Measurements from ENCODE around the gene GLB1L2.
"Not testable (repeated sequence)": the region's sequence is repeated elsewhere in the genome, so short reads cannot be mapped to it uniquely, and the experiment has no call there.

The GLB1L2 gene

GRCh38 chr11:134322553-134322952 lies 9.2 kb upstream of the GLB1L2 start:
- no peak for DNase-seq (ENCODE audit: low spot score)

DNA sequence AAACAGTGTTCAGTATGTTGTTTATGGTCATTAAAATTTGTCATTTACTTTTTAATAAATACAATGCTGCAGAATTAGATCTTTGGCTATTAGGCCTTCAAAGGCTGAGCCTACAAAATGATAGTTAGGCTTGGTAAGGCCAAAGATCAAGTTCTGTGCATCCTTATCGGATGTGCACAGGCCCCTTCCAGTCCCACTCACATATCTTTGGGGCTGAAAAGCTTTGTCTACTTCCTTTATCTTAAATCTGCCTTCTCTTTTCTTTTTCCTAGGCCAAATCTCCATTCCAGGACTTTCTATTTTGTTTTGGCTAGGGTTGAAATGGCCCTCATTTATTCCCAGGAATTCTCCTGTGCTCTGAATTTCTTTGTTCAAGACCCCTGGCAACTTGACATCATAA lies 3.4 kb upstream of the GLB1L2 start:
- no peak for DNase-seq (ENCODE audit: low spot score)

- DNase-seq (ENCODE audit: low spot score): no peak
These were observed 1.0 kb upstream of the GLB1L2 start for GRCh38 chr11:134330611-134331353.

GRCh38 chr11:134332189-134332631 lies 422 bp downstream of the GLB1L2 start:
- DNase-seq (ENCODE audit: low spot score): no peak

GRCh38 chr11:134332782-134333181 lies 994 bp downstream of the GLB1L2 start:
- no peak for DNase-seq (ENCODE audit: low spot score)

GRCh38 chr11:134333312-134333711 lies 1.5 kb downstream of the GLB1L2 start:
- DNase-seq (ENCODE audit: low spot score): no peak

- no peak for DNase-seq (ENCODE audit: low spot score)
These were observed 2.2 kb downstream of the GLB1L2 start for GRCh38 chr11:134333946-134334345.

- DNase-seq (ENCODE audit: low spot score): no peak
These were observed 3.2 kb downstream of the GLB1L2 start for GRCh38 chr11:134334796-134335571.

DNA sequence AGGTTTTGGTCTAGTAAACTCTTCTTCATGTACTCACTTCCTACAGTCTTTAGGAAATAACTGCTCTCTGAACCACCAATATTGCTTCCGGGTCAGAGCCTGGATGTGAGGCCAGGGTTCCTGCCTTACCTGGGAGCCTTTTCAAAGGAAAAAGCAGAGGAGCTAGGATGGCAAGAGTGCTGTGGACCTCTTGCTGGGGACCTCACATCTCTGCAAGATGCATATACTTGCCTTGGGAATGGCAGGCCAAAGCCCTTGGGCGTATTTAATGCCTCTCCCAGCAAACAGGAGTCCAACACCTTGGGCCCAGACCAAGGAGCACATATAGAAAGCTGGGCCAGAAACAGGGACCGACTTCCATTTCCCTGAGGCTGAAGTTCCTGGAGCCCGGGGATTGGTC lies 5.3 kb downstream of the GLB1L2 start:
- DNase-seq (ENCODE audit: low spot score): no peak

DNA sequence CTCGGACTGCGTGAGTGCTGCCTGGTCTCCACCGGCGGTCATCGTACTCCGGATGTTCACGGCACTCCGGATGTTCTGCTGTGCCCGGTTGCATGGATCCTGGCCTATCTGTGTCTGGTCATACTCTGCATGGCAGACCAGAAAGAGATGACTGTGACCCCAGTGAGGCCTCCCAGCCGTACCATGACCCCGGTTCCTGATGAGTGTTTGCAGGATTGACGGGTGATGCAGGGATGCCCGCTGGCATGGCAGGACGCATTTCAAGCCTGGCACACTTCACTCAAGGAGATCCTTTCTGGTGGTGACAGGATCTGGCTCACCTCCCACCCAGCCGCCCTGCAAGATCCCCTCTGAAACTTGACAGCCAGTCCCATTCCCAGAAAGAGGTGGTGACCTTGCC lies 6.3 kb downstream of the GLB1L2 start:
- no peak for DNase-seq (ENCODE audit: low spot score)

DNA sequence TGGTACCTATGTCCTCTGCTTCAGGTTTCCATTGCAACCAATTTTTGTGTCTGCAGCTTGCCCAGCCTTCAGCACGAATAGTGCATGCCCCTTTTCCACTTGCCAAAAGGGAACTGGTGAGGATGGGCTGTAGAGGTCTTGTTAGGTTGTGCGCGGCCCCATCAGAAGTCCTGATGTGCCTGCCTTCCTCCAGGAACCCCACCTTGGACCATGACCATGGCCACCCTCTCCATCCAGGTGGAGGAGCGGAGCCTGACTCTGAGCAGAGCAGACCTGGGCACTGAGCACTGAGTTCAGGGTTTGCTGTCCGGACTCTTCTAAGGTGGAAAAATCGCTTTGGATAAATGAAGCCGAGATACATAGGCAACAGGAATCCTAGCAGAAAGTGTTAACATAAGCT lies 6.9 kb downstream of the GLB1L2 start:
- no peak for DNase-seq (ENCODE audit: low spot score)

- no peak for DNase-seq (ENCODE audit: low spot score)
These were observed 8.0 kb downstream of the GLB1L2 start for GRCh38 chr11:134339756-134340155.

DNA sequence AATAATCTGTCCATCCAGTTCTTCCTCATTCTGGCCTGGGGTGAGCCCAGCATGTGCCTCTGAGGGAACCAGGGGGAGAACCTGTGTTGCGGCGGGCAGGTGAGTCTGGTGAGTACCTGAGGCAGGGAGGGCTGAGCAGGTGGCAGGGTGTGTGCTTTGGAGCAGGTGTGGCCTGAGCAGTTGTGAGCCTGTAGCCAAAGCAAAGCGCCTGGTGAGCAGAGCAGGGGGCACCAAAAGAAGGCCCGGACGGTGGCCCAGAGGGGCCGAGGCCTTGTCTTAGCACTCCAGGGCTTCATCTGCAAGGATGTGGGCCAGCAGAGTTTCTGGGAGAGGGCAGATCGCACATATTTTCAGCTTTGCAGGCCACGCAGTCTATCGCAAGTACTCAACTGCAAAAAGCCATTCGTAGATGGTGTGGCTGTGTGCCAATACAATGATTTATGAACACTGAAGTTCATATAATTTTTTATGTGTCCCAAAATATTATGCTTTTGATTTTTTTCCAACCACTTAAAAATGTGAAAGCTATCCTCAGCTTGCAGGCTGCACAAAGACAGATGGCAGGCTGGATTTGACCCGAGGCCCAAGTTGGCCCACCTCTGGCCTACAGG lies 8.7 kb downstream of the GLB1L2 start:
- DNase-seq (ENCODE audit: low spot score): no peak

DNA sequence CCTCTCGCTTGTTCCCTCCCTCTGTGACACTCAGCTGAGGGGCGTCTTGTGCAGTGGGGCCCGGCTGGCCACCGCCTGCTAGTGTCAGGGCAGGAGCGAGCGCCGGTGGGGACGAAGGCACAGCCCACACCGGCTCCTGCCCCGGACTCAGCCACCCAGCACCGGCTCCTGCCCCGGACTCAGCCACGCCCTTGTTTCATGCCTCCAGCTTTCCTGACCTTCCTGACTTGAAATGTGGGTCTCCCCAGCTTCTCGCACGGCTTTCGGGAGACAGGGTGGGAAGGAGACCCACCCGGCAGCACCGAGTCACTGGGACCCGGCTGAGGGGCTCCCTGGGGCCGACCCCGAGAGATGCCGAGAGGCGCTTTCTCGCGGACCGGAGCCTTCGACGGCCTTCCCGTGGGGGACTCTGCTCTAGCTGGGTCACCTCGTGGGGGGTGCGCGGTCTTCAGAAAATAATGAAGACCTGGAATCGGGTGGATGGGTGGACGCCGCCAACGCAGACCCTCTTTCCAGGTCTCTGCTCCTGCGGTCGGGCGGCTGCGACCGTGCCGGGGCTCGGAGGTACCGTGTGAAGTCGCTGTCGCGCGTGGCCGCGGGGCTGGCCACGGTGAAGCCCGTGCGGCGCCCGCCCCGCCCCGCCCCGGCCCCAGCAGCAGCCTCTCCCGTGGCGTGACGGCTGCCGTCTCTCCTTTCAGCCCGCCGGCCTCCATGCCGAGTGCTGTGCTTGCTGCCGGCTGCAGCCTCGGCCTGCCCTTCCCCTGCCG lies 10.2 kb downstream of the GLB1L2 start:
- DNase-seq (ENCODE audit: low spot score): no peak

DNA sequence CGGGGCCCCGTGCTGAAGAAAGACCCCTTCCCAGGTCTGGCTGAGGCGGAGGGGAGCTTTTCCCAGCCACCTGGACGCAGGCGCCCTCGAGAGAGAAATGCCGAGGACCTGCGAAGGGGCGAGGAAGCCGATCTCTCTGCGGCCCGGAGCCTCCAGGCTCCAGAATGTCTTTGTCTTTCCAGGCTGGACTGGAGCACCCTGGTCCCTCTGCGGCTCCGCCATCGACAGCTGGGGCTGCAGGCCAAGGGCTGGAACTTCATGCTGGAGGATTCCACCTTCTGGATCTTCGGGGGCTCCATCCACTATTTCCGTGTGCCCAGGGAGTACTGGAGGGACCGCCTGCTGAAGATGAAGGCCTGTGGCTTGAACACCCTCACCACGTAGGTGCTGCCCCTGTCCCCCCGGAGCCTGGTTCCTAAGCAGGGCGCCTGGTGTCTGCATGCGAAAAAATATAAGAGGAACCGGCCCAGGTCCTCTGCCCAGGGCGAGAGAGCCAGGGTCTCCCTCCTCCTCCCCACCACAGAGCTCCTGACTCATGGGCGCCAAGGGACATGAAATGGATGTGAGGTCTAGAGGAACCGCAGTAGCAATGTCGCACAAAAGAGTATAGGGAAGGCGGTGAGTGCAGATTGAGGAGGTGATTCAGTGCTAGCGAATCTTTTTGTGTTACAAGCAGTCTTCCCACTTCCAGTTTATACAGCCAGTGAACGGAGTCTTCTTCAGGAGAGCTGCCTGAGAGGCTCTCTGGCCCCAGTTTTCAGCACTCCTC lies 11.0 kb downstream of the GLB1L2 start:
- no peak for DNase-seq (ENCODE audit: low spot score)

DNA sequence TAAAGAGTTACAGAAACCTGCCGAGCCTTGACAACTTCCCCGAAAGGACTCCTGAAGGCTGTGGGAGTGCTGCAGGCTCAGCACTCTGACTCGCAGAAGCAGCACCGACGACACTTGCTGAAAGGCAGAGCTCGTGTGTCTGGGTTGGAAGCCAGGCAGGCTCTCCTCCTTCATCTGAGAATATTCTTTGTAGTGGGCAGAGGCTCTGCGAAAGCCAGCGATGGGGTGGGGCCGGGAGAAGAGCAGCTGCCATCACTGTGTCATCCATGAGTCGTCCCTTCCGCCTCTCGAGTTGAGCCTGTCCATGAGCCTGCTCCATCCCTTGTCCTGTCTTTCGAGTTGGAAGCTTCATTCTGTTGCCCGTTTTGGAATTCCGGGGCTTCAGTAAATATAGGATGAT lies 11.9 kb downstream of the GLB1L2 start:
- no peak for DNase-seq (ENCODE audit: low spot score)

GRCh38 chr11:134344497-134345236 lies 12.9 kb downstream of the GLB1L2 start:
- DNase-seq (ENCODE audit: low spot score): not testable (repeated sequence)

DNA sequence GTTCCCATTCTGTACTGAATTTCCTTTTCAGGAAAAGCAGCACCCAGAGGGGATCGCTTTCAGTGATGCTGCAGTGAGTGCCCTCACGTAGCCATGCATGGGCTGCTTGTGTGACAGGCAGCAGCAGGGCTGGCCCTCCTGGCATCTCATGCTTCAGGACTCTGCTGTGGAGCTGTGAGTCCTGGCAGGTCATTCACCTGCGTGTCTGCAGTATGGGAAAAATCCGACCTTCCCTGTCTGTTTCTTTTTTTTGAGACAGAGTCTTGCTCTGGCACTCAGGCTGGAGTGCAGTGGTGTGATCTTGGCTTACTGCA lies 13.4 kb downstream of the GLB1L2 start:
- DNase-seq (ENCODE audit: low spot score): no peak

- DNase-seq (ENCODE audit: low spot score): no peak
These were observed 14.6 kb downstream of the GLB1L2 start for GRCh38 chr11:134346101-134346975.

DNA sequence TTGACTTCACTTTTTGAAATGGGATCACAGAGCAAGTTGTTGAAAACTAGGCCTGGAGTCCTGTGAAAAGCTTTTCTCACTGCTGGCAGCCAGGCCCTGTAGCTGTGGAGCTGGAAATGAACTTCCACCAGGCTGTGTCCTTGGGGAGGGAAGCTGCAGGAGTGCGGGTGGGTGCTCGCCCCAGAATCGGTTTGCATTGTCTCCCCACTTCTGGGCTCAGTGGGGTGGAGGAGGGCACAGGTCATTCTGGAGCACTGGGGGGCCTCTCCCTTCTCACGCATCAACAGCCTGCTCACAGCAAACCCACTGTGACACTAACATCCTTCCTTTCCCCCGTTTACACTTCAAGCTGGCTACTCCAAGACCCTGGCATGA lies 15.2 kb downstream of the GLB1L2 start:
- DNase-seq (ENCODE audit: low spot score): no peak
